GM19455 (cell line): ENCODE results near the gene RAF1.
A peak's percentile ranks its signal among the peaks of the same experiment; 100 is the strongest.
"Not testable (repeated sequence)": the region's sequence is repeated elsewhere in the genome, so short reads cannot be mapped to it uniquely, and the experiment has no call there.

ENCODE experiments used
- ATAC-seq: cut with Tn5 transposase; IDR thresholded peaks from one replicate; pipeline ENCODE4 v1.9.1; 2021; ENCODE audit not compliant: unreplicated experiment

The RAF1 gene

GRCh38 chr3:12663936-12664908 lies at the start of gene RAF1:
TSS of gene RAF1 (minus strand) at chr3:12664117. CDS start at chr3:12618721, 45,396 bp downstream.
- ATAC-seq: peak; percentile 89

GRCh38 chr3:12710062-12710461 lies 46.1 kb upstream of the RAF1 start:
- ATAC-seq: no peak

GRCh38 chr3:12709334-12709733 lies 45.4 kb upstream of the RAF1 start:
- ATAC-seq: no peak

GRCh38 chr3:12708584-12709192 lies 44.8 kb upstream of the RAF1 start:
- no peak for ATAC-seq

- no peak for ATAC-seq
These were observed 43.5 kb upstream of the RAF1 start for GRCh38 chr3:12707449-12707848.

GRCh38 chr3:12706504-12707253 lies 42.8 kb upstream of the RAF1 start:
- peak; percentile 89 for ATAC-seq

- no peak for ATAC-seq
These were observed 42.1 kb upstream of the RAF1 start for GRCh38 chr3:12705981-12706380.

- no peak for ATAC-seq
These were observed 41.5 kb upstream of the RAF1 start for GRCh38 chr3:12705374-12705926.

- no peak for ATAC-seq
These were observed 38.6 kb upstream of the RAF1 start for GRCh38 chr3:12702501-12702900.

- not testable (repeated sequence) for ATAC-seq
These were observed 37.7 kb upstream of the RAF1 start for GRCh38 chr3:12701601-12702000.

GRCh38 chr3:12700800-12701199 lies 36.9 kb upstream of the RAF1 start:
- ATAC-seq: no peak

- no peak for ATAC-seq
These were observed 32.0 kb upstream of the RAF1 start for GRCh38 chr3:12695916-12696315.

GRCh38 chr3:12695112-12695511 lies 31.2 kb upstream of the RAF1 start:
- ATAC-seq: no peak

GRCh38 chr3:12692444-12692843 lies 28.5 kb upstream of the RAF1 start:
- no peak for ATAC-seq

- ATAC-seq: no peak
These were observed 26.2 kb upstream of the RAF1 start for GRCh38 chr3:12689997-12690711.

GRCh38 chr3:12687948-12688347 lies 24.0 kb upstream of the RAF1 start:
- ATAC-seq: no peak

- no peak for ATAC-seq
These were observed 22.2 kb upstream of the RAF1 start for GRCh38 chr3:12686096-12686495.

- no peak for ATAC-seq
These were observed 18.1 kb upstream of the RAF1 start for GRCh38 chr3:12681943-12682390.

- ATAC-seq: no peak
These were observed 17.4 kb upstream of the RAF1 start for GRCh38 chr3:12681089-12681942.

- no peak for ATAC-seq
These were observed 15.6 kb upstream of the RAF1 start for GRCh38 chr3:12679468-12679867.
